IPS DF 6.9 (cell line): Measurements from ENCODE around the gene MLPH.

Source experiments
- DNase-seq: peaks from one replicate; pipeline ENCODE4 v3.0.0-alpha.2; 2013; ENCODE audit warnings: low read depth, low spot score
- H3K27ac ChIP-seq: one replicate; pipeline ENCODE4 v1.5.1; 2013; ENCODE audit warnings: low read length, control low read depth
- H3K27me3 ChIP-seq: 2 replicates; pipeline ENCODE4 v1.6.1; 2013; ENCODE audit warnings: mild to moderate bottlenecking, low read length; ENCODE audit not compliant: control insufficient read depth, insufficient read depth
- H3K36me3 ChIP-seq: 2 replicates; pipeline ENCODE4 v1.6.1; 2013; ENCODE audit warnings: low read length; ENCODE audit not compliant: control insufficient read depth, insufficient read depth
- H3K4me1 ChIP-seq: 2 replicates; pipeline ENCODE4 v1.6.1; 2013; ENCODE audit warnings: low read length; ENCODE audit not compliant: control insufficient read depth, insufficient read depth
- H3K4me3 ChIP-seq: 2 replicates; pipeline ENCODE4 v1.5.1; 2013; ENCODE audit warnings: mild to moderate bottlenecking, low read length
- H3K9me3 ChIP-seq: 2 replicates; pipeline ENCODE4 v1.6.1; 2013; ENCODE audit warnings: low read length, inconsistent platforms; ENCODE audit not compliant: control insufficient read depth, insufficient read depth
- WGBS: extraction: QIAGEN DNeasy Blood & Tissue Kit; methylation state at CpG from one replicate; pipeline ENCODE4 v1.1.7; 2013; ENCODE audit warnings: mixed read lengths, missing lambda C conversion rate; ENCODE audit not compliant: insufficient read length, insufficient coverage; 5-methylcytosine and 5-hydroxymethylcytosine counted together

MLPH gene

GRCh38 chr2:237519506-237520245 is 32.6 kb downstream of the MLPH start:
- no CpG with 5 or more reads among the region's 14 CpGs for WGBS
- Histone ChIP-seq H3K36me3 (no peaks in the 10 kb centered on the region), H3K9me3 (no peaks in the 10 kb centered on the region), H3K27ac (no peak overlapping the region), H3K4me3 (no peak overlapping the region), H3K27me3 (no peaks in the 10 kb centered on the region), H3K4me1 (no peaks in the 10 kb centered on the region)
- no peak for DNase-seq

GRCh38 chr2:237520290-237520689 is 33.2 kb downstream of the MLPH start:
- H3K27ac ChIP-seq = no peak overlapping the region
- no peaks in the 10 kb centered on the region for H3K36me3 ChIP-seq
- H3K9me3 ChIP-seq = no peaks in the 10 kb centered on the region
- no CpG with 5 or more reads among the region's 6 CpGs for WGBS
- H3K27me3 ChIP-seq = no peaks in the 10 kb centered on the region
- no peak overlapping the region for H3K4me3 ChIP-seq
- no peak for DNase-seq
- no peaks in the 10 kb centered on the region for H3K4me1 ChIP-seq

GRCh38 chr2:237524631-237525030 is 37.6 kb downstream of the MLPH start:
- H3K4me1 ChIP-seq = no peaks in the 10 kb centered on the region
- H3K36me3 ChIP-seq = no peaks in the 10 kb centered on the region
- H3K4me3 ChIP-seq = no peak overlapping the region
- H3K9me3 ChIP-seq = no peaks in the 10 kb centered on the region
- no peak for DNase-seq
- whole genome bisulfite sequencing = no CpG with 5 or more reads among the region's 6 CpGs
- H3K27ac ChIP-seq = no peak overlapping the region
- H3K27me3 ChIP-seq = no peaks in the 10 kb centered on the region

- Histone ChIP-seq H3K4me1 (no peaks in the 10 kb centered on the region), H3K36me3 (no peaks in the 10 kb centered on the region), H3K9me3 (no peaks in the 10 kb centered on the region), H3K27me3 (no peaks in the 10 kb centered on the region), H3K27ac (no peak overlapping the region), H3K4me3 (no peak overlapping the region)
- no CpG with 5 or more reads among the region's 17 CpGs for WGBS
- DNase-seq = no peak
These were observed 38.6 kb downstream of the MLPH start for GRCh38 chr2:237525559-237526157.

GRCh38 chr2:237527233-237527632 is 40.2 kb downstream of the MLPH start:
- no peak for DNase-seq
- Histone ChIP-seq H3K4me3 (no peak overlapping the region), H3K27ac (no peak overlapping the region), H3K4me1 (no peaks in the 10 kb centered on the region), H3K9me3 (no peaks in the 10 kb centered on the region), H3K27me3 (no peaks in the 10 kb centered on the region), H3K36me3 (no peaks in the 10 kb centered on the region)
- WGBS = no CpG with 5 or more reads among the region's 11 CpGs

- no peaks in the 10 kb centered on the region for H3K4me1 ChIP-seq
- H3K36me3 ChIP-seq = no peaks in the 10 kb centered on the region
- no CpG with 5 or more reads among the region's 5 CpGs for WGBS
- H3K4me3 ChIP-seq = no peak overlapping the region
- H3K27me3 ChIP-seq = no peaks in the 10 kb centered on the region
- no peak for DNase-seq
- H3K9me3 ChIP-seq = no peaks in the 10 kb centered on the region
- H3K27ac ChIP-seq = no peak overlapping the region
These were observed 40.7 kb downstream of the MLPH start for GRCh38 chr2:237527766-237528165.

- WGBS = no CpG with 5 or more reads among the region's 19 CpGs
- no peak overlapping the region for H3K27ac ChIP-seq
These were observed 42.7 kb downstream of the MLPH start for GRCh38 chr2:237529452-237530402.

GRCh38 chr2:237530472-237531433 is 43.7 kb downstream of the MLPH start:
- Histone ChIP-seq H3K36me3 (no peaks in the 10 kb centered on the region), H3K9me3 (no peaks in the 10 kb centered on the region), H3K4me3 (no peak overlapping the region), H3K4me1 (no peaks in the 10 kb centered on the region), H3K27me3 (no peaks in the 10 kb centered on the region), H3K27ac (no peak overlapping the region)
- WGBS = no CpG with 5 or more reads among the region's 12 CpGs
- no peak for DNase-seq

More at GRCh38 chr2:237529452-237530402, 42.7 kb downstream of the MLPH start:
- DNase-seq = no peak
- Histone ChIP-seq H3K4me1 (no peaks in the 10 kb centered on the region), H3K27me3 (no peaks in the 10 kb centered on the region), H3K4me3 (no peak overlapping the region), H3K9me3 (no peaks in the 10 kb centered on the region), H3K36me3 (no peaks in the 10 kb centered on the region)

- no CpG with 5 or more reads among the region's 11 CpGs for WGBS
- Histone ChIP-seq H3K9me3 (no peaks in the 10 kb centered on the region), H3K27ac (no peak overlapping the region), H3K4me3 (no peak overlapping the region), H3K36me3 (no peaks in the 10 kb centered on the region), H3K4me1 (no peaks in the 10 kb centered on the region), H3K27me3 (no peaks in the 10 kb centered on the region)
- no peak for DNase-seq
These were observed 45.1 kb downstream of the MLPH start for GRCh38 chr2:237532160-237532559.
